Stimulated activated memory B cell treated with anti-CD40 and anti-IgM and Interleukin-4, amounts not matched to agents 10 μg/mL and 1 μg/mL and 100 μg/mL, for 72 hours (primary cell): Measurements from ENCODE around the gene SYNDIG1.

Experiments used
- ATAC-seq: fragments of 150-1000 bp; cut with Tn5 transposase; 2 replicates; pipeline ENCODE4 v1.10.0; 2021
- H3K27ac Mint-ChIP-seq: one replicate; pipeline ENCODE4 v1.8.0; 2022; ENCODE audit warnings: mild to moderate bottlenecking, mixed read lengths
- H3K27me3 Mint-ChIP-seq: one replicate; pipeline ENCODE4 v1.8.0; 2022; ENCODE audit warnings: mixed read lengths
- H3K36me3 Mint-ChIP-seq: one replicate; pipeline ENCODE4 v1.8.0; 2022; ENCODE audit warnings: mixed read lengths
- H3K4me1 Mint-ChIP-seq: one replicate; pipeline ENCODE4 v1.8.0; 2022; ENCODE audit warnings: mixed read lengths
- H3K4me3 Mint-ChIP-seq: one replicate; pipeline ENCODE4 v1.8.0; 2022; ENCODE audit warnings: mild to moderate bottlenecking, moderate library complexity, mixed read lengths
- H3K9me3 Mint-ChIP-seq: one replicate; pipeline ENCODE4 v1.8.0; 2022; ENCODE audit warnings: mixed read lengths

Gene SYNDIG1

GRCh38 chr20:24568842-24569241 is 99.4 kb downstream of the SYNDIG1 start:
- Mint-ChIP-seq H3K27ac (no peak overlapping the region), H3K27me3 (peaks cover 10% of the 10 kb centered on the region), H3K4me1 (no peaks in the 10 kb centered on the region), H3K4me3 (no peak overlapping the region), H3K9me3 (peaks cover 4% of the 10 kb centered on the region), H3K36me3 (no peaks in the 10 kb centered on the region)
- no peak for ATAC-seq

- no peaks in the 10 kb centered on the region for H3K4me1 Mint-ChIP-seq
- no peak overlapping the region for H3K4me3 Mint-ChIP-seq
- no peak overlapping the region for H3K27ac Mint-ChIP-seq
- ATAC-seq = no peak
- H3K9me3 Mint-ChIP-seq = no peaks in the 10 kb centered on the region
- peaks cover under 1% of the 10 kb centered on the region for H3K27me3 Mint-ChIP-seq
- H3K36me3 Mint-ChIP-seq = no peaks in the 10 kb centered on the region
These were observed 101.7 kb downstream of the SYNDIG1 start for GRCh38 chr20:24571159-24571558.

- no peaks in the 10 kb centered on the region for H3K36me3 Mint-ChIP-seq
- no peaks in the 10 kb centered on the region for H3K27me3 Mint-ChIP-seq
- H3K9me3 Mint-ChIP-seq = no peaks in the 10 kb centered on the region
- no peak for ATAC-seq
- H3K27ac Mint-ChIP-seq = no peak overlapping the region
- H3K4me3 Mint-ChIP-seq = no peak overlapping the region
- no peaks in the 10 kb centered on the region for H3K4me1 Mint-ChIP-seq
These were observed 102.7 kb downstream of the SYNDIG1 start for GRCh38 chr20:24572140-24572539.

GRCh38 chr20:24572862-24573261 is 103.4 kb downstream of the SYNDIG1 start:
- H3K36me3 Mint-ChIP-seq = no peaks in the 10 kb centered on the region
- no peaks in the 10 kb centered on the region for H3K9me3 Mint-ChIP-seq
- no peak overlapping the region for H3K27ac Mint-ChIP-seq
- H3K27me3 Mint-ChIP-seq = no peaks in the 10 kb centered on the region
- H3K4me1 Mint-ChIP-seq = no peaks in the 10 kb centered on the region
- no peak overlapping the region for H3K4me3 Mint-ChIP-seq
- no peak for ATAC-seq

- peak; percentile 29 for ATAC-seq
- Mint-ChIP-seq H3K9me3 (no peaks in the 10 kb centered on the region), H3K27ac (no peak overlapping the region), H3K27me3 (no peaks in the 10 kb centered on the region), H3K4me1 (no peaks in the 10 kb centered on the region), H3K36me3 (no peaks in the 10 kb centered on the region), H3K4me3 (no peak overlapping the region)
These were observed 104.1 kb downstream of the SYNDIG1 start for GRCh38 chr20:24573557-24573956.

GRCh38 chr20:24574307-24574706 is 104.9 kb downstream of the SYNDIG1 start:
- no peak overlapping the region for H3K4me3 Mint-ChIP-seq
- H3K36me3 Mint-ChIP-seq = no peaks in the 10 kb centered on the region
- no peak for ATAC-seq
- no peak overlapping the region for H3K27ac Mint-ChIP-seq
- H3K27me3 Mint-ChIP-seq = no peaks in the 10 kb centered on the region
- no peaks in the 10 kb centered on the region for H3K9me3 Mint-ChIP-seq
- H3K4me1 Mint-ChIP-seq = no peaks in the 10 kb centered on the region

- no peak overlapping the region for H3K27ac Mint-ChIP-seq
- ATAC-seq = no peak
- H3K4me1 Mint-ChIP-seq = no peaks in the 10 kb centered on the region
- no peaks in the 10 kb centered on the region for H3K9me3 Mint-ChIP-seq
- no peaks in the 10 kb centered on the region for H3K27me3 Mint-ChIP-seq
- H3K4me3 Mint-ChIP-seq = no peak overlapping the region
- H3K36me3 Mint-ChIP-seq = no peaks in the 10 kb centered on the region
These were observed 105.4 kb downstream of the SYNDIG1 start for GRCh38 chr20:24574797-24575196.

- no peak overlapping the region for H3K4me3 Mint-ChIP-seq
- H3K27me3 Mint-ChIP-seq = no peaks in the 10 kb centered on the region
- no peaks in the 10 kb centered on the region for H3K9me3 Mint-ChIP-seq
- H3K4me1 Mint-ChIP-seq = no peaks in the 10 kb centered on the region
- ATAC-seq = no peak
- no peak overlapping the region for H3K27ac Mint-ChIP-seq
- H3K36me3 Mint-ChIP-seq = no peaks in the 10 kb centered on the region
These were observed 106.4 kb downstream of the SYNDIG1 start for GRCh38 chr20:24575811-24576210.

- H3K36me3 Mint-ChIP-seq = no peaks in the 10 kb centered on the region
- H3K27ac Mint-ChIP-seq = no peak overlapping the region
- no peak overlapping the region for H3K4me3 Mint-ChIP-seq
- no peaks in the 10 kb centered on the region for H3K27me3 Mint-ChIP-seq
- no peak for ATAC-seq
- H3K9me3 Mint-ChIP-seq = no peaks in the 10 kb centered on the region
- no peaks in the 10 kb centered on the region for H3K4me1 Mint-ChIP-seq
These were observed 107.0 kb downstream of the SYNDIG1 start for GRCh38 chr20:24576447-24576846.

GRCh38 chr20:24577271-24577909 is 108.0 kb downstream of the SYNDIG1 start:
- H3K27me3 Mint-ChIP-seq = no peaks in the 10 kb centered on the region
- H3K9me3 Mint-ChIP-seq = peaks cover 6% of the 10 kb centered on the region
- no peak overlapping the region for H3K27ac Mint-ChIP-seq
- no peak overlapping the region for H3K4me3 Mint-ChIP-seq
- ATAC-seq = no peak
- H3K36me3 Mint-ChIP-seq = no peaks in the 10 kb centered on the region
- H3K4me1 Mint-ChIP-seq = no peaks in the 10 kb centered on the region

- H3K27ac Mint-ChIP-seq = no peak overlapping the region
These were observed 109.4 kb downstream of the SYNDIG1 start for GRCh38 chr20:24578567-24579415.

GRCh38 chr20:24579475-24579874 is 110.0 kb downstream of the SYNDIG1 start:
- no peak overlapping the region for H3K27ac Mint-ChIP-seq
- H3K27me3 Mint-ChIP-seq = peaks cover 3% of the 10 kb centered on the region
- no peaks in the 10 kb centered on the region for H3K36me3 Mint-ChIP-seq
- peaks cover 7% of the 10 kb centered on the region for H3K9me3 Mint-ChIP-seq
- H3K4me3 Mint-ChIP-seq = no peak overlapping the region
- no peaks in the 10 kb centered on the region for H3K4me1 Mint-ChIP-seq
- ATAC-seq = no peak

More at GRCh38 chr20:24578567-24579415, 109.4 kb downstream of the SYNDIG1 start:
- Mint-ChIP-seq H3K9me3 (peaks cover 7% of the 10 kb centered on the region), H3K4me1 (no peaks in the 10 kb centered on the region), H3K36me3 (no peaks in the 10 kb centered on the region), H3K4me3 (no peak overlapping the region), H3K27me3 (no peaks in the 10 kb centered on the region)
- no peak for ATAC-seq

- no peak for ATAC-seq
- no peak overlapping the region for H3K4me3 Mint-ChIP-seq
- no peaks in the 10 kb centered on the region for H3K4me1 Mint-ChIP-seq
- no peak overlapping the region for H3K27ac Mint-ChIP-seq
- H3K9me3 Mint-ChIP-seq = peaks cover 7% of the 10 kb centered on the region
- peaks cover 8% of the 10 kb centered on the region for H3K27me3 Mint-ChIP-seq
- H3K36me3 Mint-ChIP-seq = no peaks in the 10 kb centered on the region
These were observed 110.6 kb downstream of the SYNDIG1 start for GRCh38 chr20:24580006-24580405.

GRCh38 chr20:24580855-24581254 is 111.4 kb downstream of the SYNDIG1 start:
- no peak for ATAC-seq
- peaks cover 7% of the 10 kb centered on the region for H3K9me3 Mint-ChIP-seq
- H3K27me3 Mint-ChIP-seq = peaks cover 9% of the 10 kb centered on the region
- H3K36me3 Mint-ChIP-seq = no peaks in the 10 kb centered on the region
- no peak overlapping the region for H3K4me3 Mint-ChIP-seq
- no peak overlapping the region for H3K27ac Mint-ChIP-seq
- H3K4me1 Mint-ChIP-seq = no peaks in the 10 kb centered on the region

GRCh38 chr20:24581443-24582170 is 112.2 kb downstream of the SYNDIG1 start:
- no peak overlapping the region for H3K27ac Mint-ChIP-seq
- H3K4me1 Mint-ChIP-seq = no peaks in the 10 kb centered on the region
- peaks cover 9% of the 10 kb centered on the region for H3K27me3 Mint-ChIP-seq
- no peak for ATAC-seq
- no peaks in the 10 kb centered on the region for H3K36me3 Mint-ChIP-seq
- no peak overlapping the region for H3K4me3 Mint-ChIP-seq
- peaks cover 7% of the 10 kb centered on the region for H3K9me3 Mint-ChIP-seq
